ENCODE results near the gene ARHGAP10. TPM values are rescaled to one million over a fixed set of nuclear protein-coding genes. Genes with fewer than 3 reads are reported as not detected.

The ARHGAP10 gene
- total RNA-seq, 2 donors from 2014 or later, result 14.6 to 23.3 TPM

- ATAC-seq (no peak), DNase-seq (no peak)
- no peaks in the 10 kb centered on the region for H3K9me3 ChIP-seq (ENCODE audit: control insufficient read depth, low read length, poor library complexity, severe bottlenecking)
- Mint-ChIP-seq H3K4me3 (no peak overlapping the region), H3K36me3 (ENCODE audit: low read depth) (no peaks in the 10 kb centered on the region), H3K27me3 (no peaks in the 10 kb centered on the region), H3K4me1 (peaks cover 5% of the 10 kb centered on the region), H3K27ac (no peak overlapping the region)
Measured at GRCh38 chr4:148016063-148016637, 284.3 kb downstream of the ARHGAP10 start.

GRCh38 chr4:148017801-148018200 is 285.9 kb downstream of the ARHGAP10 start:
- peak overlapping the region; percentile 16 for H3K27ac Mint-ChIP-seq
- no peak overlapping the region for H3K4me3 Mint-ChIP-seq
- no peaks in the 10 kb centered on the region for H3K27me3 Mint-ChIP-seq
- peaks cover 5% of the 10 kb centered on the region for H3K4me1 Mint-ChIP-seq
- H3K9me3 ChIP-seq (ENCODE audit: control insufficient read depth, low read length, poor library complexity, severe bottlenecking), result no peaks in the 10 kb centered on the region
- ATAC-seq (no peak), DNase-seq (no peak)
- no peaks in the 10 kb centered on the region for H3K36me3 Mint-ChIP-seq (ENCODE audit: low read depth)

GRCh38 chr4:148021686-148022085 is 289.8 kb downstream of the ARHGAP10 start:
- DNase-seq (no peak), ATAC-seq (no peak)
- Mint-ChIP-seq H3K4me3 (no peak overlapping the region), H3K4me1 (peaks cover 3% of the 10 kb centered on the region), H3K27ac (no peak overlapping the region), H3K36me3 (ENCODE audit: low read depth) (peaks cover 3% of the 10 kb centered on the region), H3K27me3 (no peaks in the 10 kb centered on the region)
- no peaks in the 10 kb centered on the region for H3K9me3 ChIP-seq (ENCODE audit: control insufficient read depth, low read length, poor library complexity, severe bottlenecking)

GRCh38 chr4:148022975-148023374 is 291.1 kb downstream of the ARHGAP10 start:
- no peaks in the 10 kb centered on the region for H3K9me3 ChIP-seq (ENCODE audit: control insufficient read depth, low read length, poor library complexity, severe bottlenecking)
- H3K27me3 Mint-ChIP-seq, result no peaks in the 10 kb centered on the region
- H3K36me3 Mint-ChIP-seq (ENCODE audit: low read depth), result peaks cover 4% of the 10 kb centered on the region
- no peaks in the 10 kb centered on the region for H3K4me1 Mint-ChIP-seq
- DNase-seq (no peak), ATAC-seq (no peak)
- H3K4me3 Mint-ChIP-seq, result no peak overlapping the region
- H3K27ac Mint-ChIP-seq, result peak overlapping the region; percentile 37

- Mint-ChIP-seq H3K27ac (peak overlapping the region; percentile 37), H3K4me3 (no peak overlapping the region)
- no peak for ATAC-seq
Measured at GRCh38 chr4:148023512-148024181, 291.8 kb downstream of the ARHGAP10 start.

GRCh38 chr4:148025981-148026380 is 294.1 kb downstream of the ARHGAP10 start:
- H3K27ac Mint-ChIP-seq, result no peak overlapping the region

More at GRCh38 chr4:148023512-148024181, 291.8 kb downstream of the ARHGAP10 start:
- Mint-ChIP-seq H3K4me1 (no peaks in the 10 kb centered on the region), H3K27me3 (no peaks in the 10 kb centered on the region), H3K36me3 (ENCODE audit: low read depth) (peaks cover 5% of the 10 kb centered on the region)
- DNase-seq, result no peak
- no peaks in the 10 kb centered on the region for H3K9me3 ChIP-seq (ENCODE audit: control insufficient read depth, low read length, poor library complexity, severe bottlenecking)

GRCh38 chr4:148027201-148027600 is 295.3 kb downstream of the ARHGAP10 start:
- H3K4me3 Mint-ChIP-seq, result no peak overlapping the region
- H3K27me3 Mint-ChIP-seq, result no peaks in the 10 kb centered on the region
- H3K9me3 ChIP-seq (ENCODE audit: control insufficient read depth, low read length, poor library complexity, severe bottlenecking), result no peaks in the 10 kb centered on the region
- ATAC-seq (no peak), DNase-seq (no peak)
- no peaks in the 10 kb centered on the region for H3K4me1 Mint-ChIP-seq
- H3K36me3 Mint-ChIP-seq (ENCODE audit: low read depth), result peaks cover 5% of the 10 kb centered on the region
- H3K27ac Mint-ChIP-seq, result no peak overlapping the region

More at GRCh38 chr4:148025981-148026380, 294.1 kb downstream of the ARHGAP10 start:
- DNase-seq (no peak), ATAC-seq (no peak)
- Mint-ChIP-seq H3K27me3 (no peaks in the 10 kb centered on the region), H3K4me3 (no peak overlapping the region), H3K4me1 (no peaks in the 10 kb centered on the region), H3K36me3 (ENCODE audit: low read depth) (peaks cover 5% of the 10 kb centered on the region)
- H3K9me3 ChIP-seq (ENCODE audit: control insufficient read depth, low read length, poor library complexity, severe bottlenecking), result no peaks in the 10 kb centered on the region

GRCh38 chr4:148029781-148030180 is 297.9 kb downstream of the ARHGAP10 start:
- Mint-ChIP-seq H3K27ac (peak overlapping the region; percentile 27), H3K27me3 (no peaks in the 10 kb centered on the region), H3K36me3 (ENCODE audit: low read depth) (peaks cover 5% of the 10 kb centered on the region), H3K4me3 (no peak overlapping the region), H3K4me1 (no peaks in the 10 kb centered on the region)
- H3K9me3 ChIP-seq (ENCODE audit: control insufficient read depth, low read length, poor library complexity, severe bottlenecking), result no peaks in the 10 kb centered on the region
- DNase-seq, result no peak
- ATAC-seq, result no peak

GRCh38 chr4:148030193-148030873 is 298.4 kb downstream of the ARHGAP10 start:
- no peak for DNase-seq
- Mint-ChIP-seq H3K4me3 (no peak overlapping the region), H3K36me3 (ENCODE audit: low read depth) (peaks cover 5% of the 10 kb centered on the region), H3K27me3 (no peaks in the 10 kb centered on the region), H3K4me1 (peaks cover 3% of the 10 kb centered on the region), H3K27ac (peak overlapping the region; percentile 27)
- ATAC-seq, result no peak
- no peaks in the 10 kb centered on the region for H3K9me3 ChIP-seq (ENCODE audit: control insufficient read depth, low read length, poor library complexity, severe bottlenecking)

GRCh38 chr4:148034813-148035212 is 302.9 kb downstream of the ARHGAP10 start:
- Mint-ChIP-seq H3K27me3 (no peaks in the 10 kb centered on the region), H3K4me3 (no peak overlapping the region), H3K27ac (no peak overlapping the region), H3K36me3 (ENCODE audit: low read depth) (no peaks in the 10 kb centered on the region), H3K4me1 (peaks cover 3% of the 10 kb centered on the region)
- no peak for DNase-seq
- no peaks in the 10 kb centered on the region for H3K9me3 ChIP-seq (ENCODE audit: control insufficient read depth, low read length, poor library complexity, severe bottlenecking)
- ATAC-seq, result no peak

GRCh38 chr4:148041606-148042329 is 309.9 kb downstream of the ARHGAP10 start:
- H3K4me3 Mint-ChIP-seq, result no peak overlapping the region
- H3K36me3 Mint-ChIP-seq (ENCODE audit: low read depth), result peaks cover 2% of the 10 kb centered on the region
- no peak overlapping the region for H3K27ac Mint-ChIP-seq
- peaks cover 10% of the 10 kb centered on the region for H3K4me1 Mint-ChIP-seq
- ATAC-seq (no peak), DNase-seq (no peak)
- no peaks in the 10 kb centered on the region for H3K9me3 ChIP-seq (ENCODE audit: control insufficient read depth, low read length, poor library complexity, severe bottlenecking)
- no peaks in the 10 kb centered on the region for H3K27me3 Mint-ChIP-seq

GRCh38 chr4:148044089-148044911 is 312.4 kb downstream of the ARHGAP10 start:
- DNase-seq, result no peak
- peaks cover 14% of the 10 kb centered on the region for H3K4me1 Mint-ChIP-seq
- no peaks in the 10 kb centered on the region for H3K9me3 ChIP-seq (ENCODE audit: control insufficient read depth, low read length, poor library complexity, severe bottlenecking)
- no peak overlapping the region for H3K4me3 Mint-ChIP-seq
- H3K27ac Mint-ChIP-seq, result no peak overlapping the region
- no peaks in the 10 kb centered on the region for H3K27me3 Mint-ChIP-seq
- peaks cover 4% of the 10 kb centered on the region for H3K36me3 Mint-ChIP-seq (ENCODE audit: low read depth)
- ATAC-seq, result no peak
